GM19099 (cell line): ENCODE results near the gene PGGT1B.

Source experiments
- POLR2A ChIP-seq: IDR thresholded peaks from 3 replicates; pipeline ENCODE4 v1.6.1; 2011; ENCODE audit warnings: low read depth; ENCODE audit not compliant: insufficient read length; ENCODE audit errors: extremely low read depth

Gene PGGT1B

DNA sequence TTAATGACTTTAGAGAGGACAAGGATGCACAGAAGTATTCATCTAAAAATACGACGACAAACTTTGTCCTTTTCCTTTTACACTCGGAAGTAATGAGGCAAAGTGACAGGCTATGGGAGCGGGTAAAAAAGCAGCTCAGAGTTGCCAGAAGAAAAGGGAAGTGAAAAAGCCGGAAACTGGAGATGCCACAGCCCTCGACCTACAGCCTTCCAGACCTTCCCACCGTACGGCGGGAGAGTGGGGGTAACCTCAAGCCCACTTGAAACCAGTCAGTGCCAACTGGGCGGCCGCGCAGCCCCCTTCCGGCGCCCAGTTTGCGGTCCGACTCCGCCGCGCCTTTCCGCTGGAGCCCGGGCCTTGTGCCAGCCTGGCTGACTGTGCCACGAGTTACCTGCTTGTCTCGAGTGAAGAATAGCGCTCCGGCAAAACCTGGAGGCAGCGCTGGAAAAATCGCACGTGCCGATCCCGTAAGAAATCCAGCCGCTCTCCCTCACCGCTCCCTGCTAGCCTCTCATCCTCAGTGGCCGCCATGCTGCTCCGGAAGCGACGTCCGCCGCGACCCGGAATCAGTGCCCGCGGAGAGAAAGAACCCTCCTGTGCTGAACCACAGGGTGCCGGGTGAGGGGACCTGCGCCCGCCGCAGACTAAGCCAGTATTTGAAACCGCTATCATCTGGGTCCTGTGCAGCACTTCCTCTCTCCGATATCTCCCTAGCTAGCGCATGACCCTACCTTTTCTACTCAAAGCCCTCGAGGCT, at the start of gene PGGT1B:
PGGT1B (minus strand) TSS at position 557 of the 757 bp plus-strand sequence; CDS start at position 531, 26 bp downstream.
- peak; percentile 86 for TF ChIP-seq POLR2A

GRCh38 chr5:115309751-115310370, 47.2 kb upstream of the PGGT1B start:
- TF ChIP-seq POLR2A = no peak

DNA sequence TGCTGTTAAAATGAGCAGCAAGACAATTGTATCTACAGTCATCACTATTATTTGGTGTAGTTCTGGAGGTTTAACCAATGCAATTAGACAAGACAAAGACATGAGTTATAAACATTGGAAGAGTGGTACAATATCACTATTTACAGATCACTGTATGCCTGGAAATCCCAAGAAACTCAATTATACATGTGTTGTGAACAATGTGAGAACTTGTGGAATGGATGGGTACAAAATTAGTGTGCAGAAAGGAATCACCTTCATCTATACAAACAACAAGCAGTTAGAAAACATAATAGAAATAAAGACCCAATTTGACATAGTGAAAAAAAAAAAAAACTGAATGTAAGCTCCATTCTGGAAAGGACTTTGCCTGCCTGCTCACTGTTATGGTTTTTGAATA, 46.1 kb upstream of the PGGT1B start:
- no peak for TF ChIP-seq POLR2A

- TF ChIP-seq POLR2A = no peak
Measured at GRCh38 chr5:115306011-115306536, 43.4 kb upstream of the PGGT1B start.

DNA sequence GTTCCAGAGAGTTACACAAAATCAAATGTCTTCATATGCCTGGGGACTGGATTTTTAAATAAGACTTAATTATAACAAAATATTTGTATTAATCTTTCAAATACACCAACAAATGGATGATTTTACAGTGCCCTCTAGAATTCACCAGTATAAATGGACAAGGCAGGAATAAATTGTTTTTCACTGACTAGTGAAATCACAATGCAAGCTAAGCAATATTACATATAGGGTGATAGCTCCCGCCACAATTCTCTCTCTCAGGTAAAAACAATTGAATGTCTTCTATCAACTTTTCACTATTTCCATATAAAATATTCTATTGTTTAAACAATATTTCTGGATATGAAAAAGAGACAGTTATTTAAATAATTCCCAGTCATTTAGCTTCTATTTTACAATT, 41.8 kb upstream of the PGGT1B start:
- TF ChIP-seq POLR2A = no peak

DNA sequence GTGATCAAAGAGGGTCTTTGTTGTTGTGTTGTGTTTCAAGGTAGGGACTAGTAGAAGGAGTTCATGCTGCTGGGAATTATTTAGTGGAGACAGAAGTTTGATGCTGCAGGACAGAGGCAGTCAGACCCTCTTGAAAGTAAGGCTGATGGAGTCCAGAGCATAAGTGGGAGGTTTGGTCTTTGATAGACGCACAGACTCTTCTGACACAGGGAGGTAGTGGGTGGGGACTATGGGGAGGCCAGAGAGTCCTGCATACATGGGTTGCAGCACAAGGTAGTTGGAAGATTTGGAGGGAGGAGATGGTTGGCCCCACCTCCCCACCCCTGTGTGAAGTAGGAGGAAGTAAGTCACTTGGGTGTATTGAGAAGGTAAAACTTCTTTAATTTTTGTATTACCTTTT, 36.1 kb upstream of the PGGT1B start:
- no peak for TF ChIP-seq POLR2A

DNA sequence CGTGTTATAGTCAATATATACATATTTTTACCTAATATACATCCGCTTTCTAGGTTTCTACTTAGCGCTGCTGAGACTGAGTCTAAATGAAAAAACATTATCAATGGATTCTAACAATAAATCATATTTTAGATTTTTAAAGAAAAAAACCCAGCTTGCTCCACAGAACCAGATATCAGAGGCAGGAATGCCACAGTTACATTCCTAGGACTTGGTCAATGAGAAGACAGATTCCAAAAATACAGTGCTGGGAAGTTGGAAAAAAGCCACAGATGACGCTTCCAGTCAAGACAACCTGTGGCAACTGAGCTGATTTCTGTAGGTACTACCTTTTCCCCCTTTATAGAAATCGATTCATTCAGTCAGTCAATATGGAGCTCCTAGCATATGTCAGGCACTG, 34.4 kb upstream of the PGGT1B start:
- TF ChIP-seq POLR2A = no peak

GRCh38 chr5:115296124-115297022, 33.7 kb upstream of the PGGT1B start, which contains the start of gene CCDC112:
CCDC112 (minus strand) TSS chr5:115296654; CDS start chr5:115296543, 111 bp downstream.
- TF ChIP-seq POLR2A = peak; percentile 50

GRCh38 chr5:115295777-115296123, 33.1 kb upstream of the PGGT1B start:
- TF ChIP-seq POLR2A = no peak

GRCh38 chr5:115291397-115291796, 28.7 kb upstream of the PGGT1B start:
- no peak for TF ChIP-seq POLR2A

DNA sequence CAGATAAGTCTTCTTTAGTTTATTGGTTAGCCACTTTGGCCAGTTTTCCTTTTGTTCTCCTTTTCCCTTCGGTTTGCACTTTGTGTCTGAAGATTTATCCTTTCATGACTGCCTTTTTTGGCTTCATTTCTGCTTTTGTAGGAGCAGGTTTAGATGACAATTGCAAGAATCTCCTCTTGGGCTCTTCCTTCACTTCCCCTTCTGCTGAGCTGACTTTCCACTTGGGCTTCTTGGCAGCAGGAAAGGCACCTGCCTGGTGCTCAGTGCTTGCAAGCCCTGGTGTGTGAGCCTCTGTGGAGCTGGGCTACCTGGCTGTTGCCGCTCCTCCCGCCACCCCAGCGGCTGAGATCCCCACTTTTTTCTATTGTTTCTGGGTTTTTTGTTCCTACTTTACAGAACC, 26.4 kb upstream of the PGGT1B start:
- TF ChIP-seq POLR2A = no peak

- no peak for TF ChIP-seq POLR2A
Measured at GRCh38 chr5:115284021-115284420, 21.3 kb upstream of the PGGT1B start.

GRCh38 chr5:115282131-115282530, 19.5 kb upstream of the PGGT1B start:
- TF ChIP-seq POLR2A = no peak

DNA sequence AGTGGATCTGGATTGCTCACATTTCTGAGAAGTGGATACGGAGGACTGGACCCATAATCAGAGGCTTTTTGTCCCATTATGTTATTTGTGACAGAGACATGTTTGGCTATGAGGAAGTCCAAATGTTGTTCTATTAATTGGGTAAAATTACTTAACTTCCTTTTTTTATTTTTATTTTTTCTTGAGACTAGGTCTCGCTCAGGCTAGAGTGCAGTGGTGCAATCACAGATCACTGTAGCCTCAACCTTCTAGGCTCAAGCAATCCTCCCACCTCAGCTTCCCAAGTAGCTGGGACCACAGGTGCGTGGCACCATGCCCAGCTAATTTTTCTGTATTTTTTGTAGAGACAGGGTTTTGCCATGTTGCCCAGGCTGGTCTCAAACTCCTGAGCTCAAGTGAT, 11.9 kb upstream of the PGGT1B start:
- TF ChIP-seq POLR2A = no peak

- no peak for TF ChIP-seq POLR2A
Measured at GRCh38 chr5:115272297-115272958, 9.8 kb upstream of the PGGT1B start.
